BJ (cell line): ENCODE data around the gene SERPINA5. TPM values are rescaled to one million over a fixed set of nuclear protein-coding genes. Genes with fewer than 3 reads are reported as not detected.
"Not testable (repeated sequence)": the region's sequence is repeated elsewhere in the genome, so short reads cannot be mapped to it uniquely, and the experiment has no call there.

ENCODE experiments used
- CTCF ChIA-PET: fragments of 350-600 bp; formaldehyde crosslinking; extraction: SDS; loops from one replicate; lab custom pipeline; 2021; ENCODE audit warnings: antibody characterized with exemption, inconsistent platforms; lab: Yijun Ruan, JAX
- POLR2A ChIA-PET: fragments of 300-600 bp; sonication (Branson Sonifier 250); formaldehyde crosslinking; extraction: SDS; loops from one replicate; lab custom pipeline; 2021; ENCODE audit warnings: antibody characterized with exemption; lab: Charles Lee
- DNase-seq: peaks from one replicate; pipeline ENCODE4 v3.0.0-alpha.2; 2011; ENCODE audit warnings: low read depth
- H3K27me3 ChIP-seq: 2 replicates; pipeline ENCODE4 v1.6.0; 2011; ENCODE audit warnings: low read length; ENCODE audit not compliant: control insufficient read depth, insufficient read depth
- H3K36me3 ChIP-seq: 2 replicates; pipeline ENCODE4 v1.5.1; 2011; ENCODE audit warnings: low read length; ENCODE audit not compliant: control insufficient read depth, insufficient read depth
- H3K4me3 ChIP-seq: 2 replicates; pipeline ENCODE4 v1.5.1; 2011; ENCODE audit warnings: low read depth, mild to moderate bottlenecking, control low read depth, low read length
- polyA plus RNA-seq: library from polyadenylated mRNA; depleted of rRNA; stranded (reverse); fragments of >200 nt; gene quantifications from 2 replicates; pipeline ENCODE4 v1.2.3, GENCODE V29; 2011
- TF ChIP-seq, protein P1 (sequence below): IDR thresholded peaks from 2 replicates; pipeline ENCODE4 v1.5.1; 2011; ENCODE audit warnings: low read depth, mild to moderate bottlenecking, control low read depth, inconsistent platforms, low read length, moderate library complexity; ENCODE audit not compliant: insufficient read depth

SERPINA5 gene
- polyA plus RNA-seq, 1 experiment: 0.09 TPM

DNA sequence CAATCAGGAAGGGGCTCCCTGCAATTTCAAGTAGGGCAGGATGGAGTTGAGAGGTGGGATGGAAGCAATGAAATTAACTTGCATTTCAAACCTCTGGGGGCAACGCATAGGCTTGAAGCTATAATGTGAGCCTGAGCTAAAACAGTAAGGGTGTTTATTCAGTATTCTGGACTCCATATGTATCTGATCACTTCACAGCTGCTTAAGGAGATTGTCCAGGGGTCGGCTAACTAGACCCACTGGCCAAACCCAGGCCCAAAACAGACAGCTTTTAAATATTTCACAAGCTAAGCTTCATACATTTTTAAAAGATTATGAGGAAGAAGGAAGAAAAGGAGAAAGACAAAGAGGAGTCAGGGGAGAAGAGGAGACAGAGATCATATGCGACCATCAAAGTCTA is 24.1 kb downstream of the SERPINA5 start:
- H3K36me3 ChIP-seq: no peaks in the 10 kb centered on the region
- H3K4me3 ChIP-seq: no peak overlapping the region
- DNase-seq: no peak
- no peaks in the 10 kb centered on the region for H3K27me3 ChIP-seq
- ChIA-PET CTCF (no interaction called here), POLR2A (no interaction called here)
- TF ChIP-seq, protein P1, sequence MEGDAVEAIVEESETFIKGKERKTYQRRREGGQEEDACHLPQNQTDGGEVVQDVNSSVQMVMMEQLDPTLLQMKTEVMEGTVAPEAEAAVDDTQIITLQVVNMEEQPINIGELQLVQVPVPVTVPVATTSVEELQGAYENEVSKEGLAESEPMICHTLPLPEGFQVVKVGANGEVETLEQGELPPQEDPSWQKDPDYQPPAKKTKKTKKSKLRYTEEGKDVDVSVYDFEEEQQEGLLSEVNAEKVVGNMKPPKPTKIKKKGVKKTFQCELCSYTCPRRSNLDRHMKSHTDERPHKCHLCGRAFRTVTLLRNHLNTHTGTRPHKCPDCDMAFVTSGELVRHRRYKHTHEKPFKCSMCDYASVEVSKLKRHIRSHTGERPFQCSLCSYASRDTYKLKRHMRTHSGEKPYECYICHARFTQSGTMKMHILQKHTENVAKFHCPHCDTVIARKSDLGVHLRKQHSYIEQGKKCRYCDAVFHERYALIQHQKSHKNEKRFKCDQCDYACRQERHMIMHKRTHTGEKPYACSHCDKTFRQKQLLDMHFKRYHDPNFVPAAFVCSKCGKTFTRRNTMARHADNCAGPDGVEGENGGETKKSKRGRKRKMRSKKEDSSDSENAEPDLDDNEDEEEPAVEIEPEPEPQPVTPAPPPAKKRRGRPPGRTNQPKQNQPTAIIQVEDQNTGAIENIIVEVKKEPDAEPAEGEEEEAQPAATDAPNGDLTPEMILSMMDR: no peak

DNA sequence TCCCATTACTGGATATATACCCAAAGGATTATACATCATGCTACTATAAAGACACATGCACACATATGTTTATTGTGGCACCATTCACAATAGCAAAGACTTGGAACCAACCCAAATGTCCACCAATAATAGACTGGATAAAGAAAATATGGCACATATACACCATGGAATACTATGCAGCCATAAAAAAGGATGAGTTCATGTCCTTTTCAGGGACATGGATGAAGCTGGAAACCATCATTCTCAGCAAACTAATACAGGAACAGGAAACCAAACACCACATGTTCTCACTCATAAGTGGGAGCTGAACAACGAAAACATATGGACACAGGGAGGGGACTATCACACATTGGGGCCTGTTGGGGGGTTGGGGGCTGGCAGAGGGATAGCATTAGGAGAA is 27.7 kb downstream of the SERPINA5 start:
- CTCF ChIA-PET: interaction anchor here (0.7 kb wide), 1 partner anchor 836 kb away, joined by 3 read pairs; no protein-coding TSS in a partner anchor
- DNase-seq, H3K36me3 ChIP-seq, POLR2A ChIA-PET, H3K27me3 ChIP-seq, H3K4me3 ChIP-seq: not testable (repeated sequence)

DNA sequence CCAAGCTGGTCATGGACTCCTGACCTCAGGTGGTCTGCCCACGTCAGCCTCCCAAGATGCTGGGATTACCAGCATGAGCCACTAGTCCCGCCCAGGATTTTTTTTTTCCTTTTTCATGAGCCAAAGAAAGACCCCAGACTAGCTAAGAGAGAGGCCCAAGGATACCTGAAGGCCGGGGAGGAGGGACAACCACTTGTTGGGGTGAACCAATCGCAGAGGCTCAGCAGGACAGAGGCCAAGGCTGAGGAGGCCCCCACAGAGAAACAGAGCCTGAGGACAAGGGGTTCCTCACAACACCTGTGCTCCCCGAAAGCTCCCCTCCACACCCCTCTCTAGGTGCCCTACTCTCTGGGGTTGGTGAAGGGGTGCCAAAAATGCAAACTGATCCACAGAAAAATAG is 30.0 kb downstream of the SERPINA5 start:
- DNase-seq: no peak
- Histone ChIP-seq H3K27me3 (no peaks in the 10 kb centered on the region), H3K36me3 (no peaks in the 10 kb centered on the region), H3K4me3 (no peak overlapping the region)
- ChIA-PET POLR2A (no interaction called here), CTCF (interaction anchor here (0.5 to 1.9 kb wide), 3 partner anchors 13 to 574 kb away, joined by 3 to 6 read pairs (median 4); no protein-coding TSS in a partner anchor)
- TF ChIP-seq, protein P1: no peak

DNA sequence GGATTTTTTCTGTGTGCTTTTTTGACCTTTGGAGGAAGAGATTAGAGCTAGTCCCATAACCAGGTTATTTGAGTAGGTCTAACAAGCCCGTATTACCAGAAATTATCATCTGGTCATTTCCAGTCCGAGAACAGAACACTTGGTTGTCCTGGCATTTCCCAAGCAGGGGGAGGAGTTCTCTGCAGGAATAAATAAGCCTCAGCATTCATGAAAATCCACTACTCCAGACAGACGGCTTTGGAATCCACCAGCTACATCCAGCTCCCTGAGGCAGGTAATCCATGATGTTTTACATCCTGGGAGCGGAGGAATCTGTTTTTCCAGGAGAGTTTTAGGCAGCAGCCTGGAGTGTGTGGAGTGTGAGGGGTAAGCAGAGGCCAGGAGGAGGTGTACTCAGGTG is 30.9 kb downstream of the SERPINA5 start, which contains the start of gene SERPINA3:
TSS of gene SERPINA3 (plus strand) at position 218 of the 400 bp plus-strand sequence. CDS start 2,051 bp downstream, outside the sequence.
- H3K36me3 ChIP-seq: no peaks in the 10 kb centered on the region
- TF ChIP-seq, protein P1: no peak
- no peak within 1 kb of the TSS for H3K4me3 ChIP-seq
- H3K27me3 ChIP-seq: no peaks in the 10 kb centered on the region
- CTCF ChIA-PET: interaction anchor here (1.4 to 1.9 kb wide), 2 partner anchors 9 to 63 kb away, joined by 4 to 6 read pairs; no protein-coding TSS in a partner anchor
- POLR2A ChIA-PET: no interaction called here
- no peak for DNase-seq

DNA sequence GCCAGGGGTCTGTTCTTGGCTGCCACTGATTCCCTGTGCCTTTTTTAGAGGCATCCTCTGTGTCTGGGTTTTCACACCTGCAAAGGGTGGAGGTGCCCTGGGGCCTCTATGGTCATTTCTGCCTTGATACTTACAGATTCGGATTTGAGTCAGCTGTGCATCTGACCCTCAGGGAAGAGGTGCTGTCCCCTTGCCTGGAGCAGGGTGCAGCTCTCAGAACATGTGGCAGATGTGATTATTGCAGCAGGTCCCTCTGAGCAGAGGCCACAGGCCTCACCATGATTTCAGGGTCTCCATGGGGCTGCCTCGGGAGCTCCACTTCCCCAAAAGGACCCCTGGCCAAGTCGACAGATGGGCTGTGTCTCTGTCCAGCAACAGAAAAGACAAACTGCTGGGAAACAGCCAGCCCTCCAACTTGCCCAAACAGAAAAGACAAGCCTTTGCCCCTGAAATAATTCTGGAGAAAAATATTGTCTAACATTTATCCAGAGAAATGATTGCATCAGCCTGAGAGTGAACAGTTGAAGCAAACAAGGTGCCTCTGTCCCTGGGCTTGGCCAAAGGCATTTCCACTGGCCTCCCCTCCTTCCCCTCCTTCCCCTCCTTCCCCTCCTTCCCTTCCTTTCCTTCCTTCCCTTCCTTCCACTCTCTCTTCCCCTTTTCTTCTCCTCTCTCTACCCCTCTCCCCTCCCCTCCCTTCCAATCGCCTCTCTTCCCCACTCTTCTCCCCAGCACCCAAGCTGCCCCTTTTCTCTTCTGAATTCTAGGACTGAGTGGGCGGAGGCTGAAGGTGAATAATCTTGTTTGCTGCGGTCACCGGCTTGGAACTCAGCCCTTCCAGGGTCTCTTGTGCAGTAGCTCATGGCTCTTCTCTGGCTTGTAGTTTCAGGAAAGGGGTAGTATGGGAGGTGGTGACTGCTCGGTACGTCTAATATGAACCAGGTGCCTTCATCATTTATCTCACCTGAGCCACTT is 31.6 kb downstream of the SERPINA5 start:
- POLR2A ChIA-PET: no interaction called here
- Histone ChIP-seq H3K36me3 (no peaks in the 10 kb centered on the region), H3K27me3 (no peaks in the 10 kb centered on the region), H3K4me3 (no peak overlapping the region)
- TF ChIP-seq, protein P1: no peak
- CTCF ChIA-PET: interaction anchor here (0.7 to 1.4 kb wide), 2 partner anchors 9 to 115 kb away, joined by 4 to 5 read pairs; no protein-coding TSS in a partner anchor
- DNase-seq: no peak
